Epithelial cell of proximal tubule (primary cell): ENCODE results near the gene RNF180. TPM values are rescaled to one million over a fixed set of nuclear protein-coding genes. Genes with fewer than 3 reads are reported as not detected.

Source experiments
- DNase-seq: peaks from one replicate; pipeline ENCODE4 v3.0.0-alpha.2; 2011; ENCODE audit warnings: low read depth
- H3K4me3 ChIP-seq: 2 replicates; pipeline ENCODE4 v1.5.1; 2011; ENCODE audit warnings: low read depth, mild to moderate bottlenecking, low read length
- total RNA-seq: library from RNA; depleted of rRNA; stranded (reverse); fragments of >200 nt; gene quantifications from 2 replicates; pipeline ENCODE4 v1.2.3, GENCODE V29; 2015
- TF ChIP-seq, protein P1 (sequence below): conservative IDR thresholded peaks from 2 replicates; pipeline ENCODE4 v1.5.1; 2012; ENCODE audit warnings: low read depth, mild to moderate bottlenecking, low read length

RNF180 gene
- total RNA-seq, 1 donor from 2014 or later: 4.6 TPM

DNA sequence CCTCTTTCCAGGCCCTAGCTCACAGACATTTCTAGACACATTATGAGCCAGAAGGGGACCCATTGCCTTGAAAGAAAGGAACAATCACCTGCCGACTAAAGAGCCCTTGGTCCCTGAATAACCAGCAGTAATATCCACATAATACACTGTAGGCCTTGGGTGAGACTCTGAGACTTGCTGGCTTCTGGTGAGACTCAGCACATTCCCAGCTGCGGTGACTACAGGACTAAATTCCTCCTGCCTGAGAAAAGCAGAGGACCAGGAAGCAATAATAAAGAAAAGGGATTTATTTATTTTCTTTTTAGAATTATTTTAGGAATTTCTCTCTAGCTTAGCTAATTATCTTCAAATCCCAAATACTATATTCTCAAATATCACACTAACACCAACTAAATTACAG, 252.4 kb downstream of the RNF180 start:
- DNase-seq: no peak
- TF ChIP-seq, protein P1, sequence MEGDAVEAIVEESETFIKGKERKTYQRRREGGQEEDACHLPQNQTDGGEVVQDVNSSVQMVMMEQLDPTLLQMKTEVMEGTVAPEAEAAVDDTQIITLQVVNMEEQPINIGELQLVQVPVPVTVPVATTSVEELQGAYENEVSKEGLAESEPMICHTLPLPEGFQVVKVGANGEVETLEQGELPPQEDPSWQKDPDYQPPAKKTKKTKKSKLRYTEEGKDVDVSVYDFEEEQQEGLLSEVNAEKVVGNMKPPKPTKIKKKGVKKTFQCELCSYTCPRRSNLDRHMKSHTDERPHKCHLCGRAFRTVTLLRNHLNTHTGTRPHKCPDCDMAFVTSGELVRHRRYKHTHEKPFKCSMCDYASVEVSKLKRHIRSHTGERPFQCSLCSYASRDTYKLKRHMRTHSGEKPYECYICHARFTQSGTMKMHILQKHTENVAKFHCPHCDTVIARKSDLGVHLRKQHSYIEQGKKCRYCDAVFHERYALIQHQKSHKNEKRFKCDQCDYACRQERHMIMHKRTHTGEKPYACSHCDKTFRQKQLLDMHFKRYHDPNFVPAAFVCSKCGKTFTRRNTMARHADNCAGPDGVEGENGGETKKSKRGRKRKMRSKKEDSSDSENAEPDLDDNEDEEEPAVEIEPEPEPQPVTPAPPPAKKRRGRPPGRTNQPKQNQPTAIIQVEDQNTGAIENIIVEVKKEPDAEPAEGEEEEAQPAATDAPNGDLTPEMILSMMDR: no peak
- H3K4me3 ChIP-seq: no peak overlapping the region

Other genes starting within 250 kb of the RNF180 start
- gene HTR1A, start 203.4 kb upstream of the RNF180 start, total RNA-seq: not detected in 2 replicates